Parathyroid adenoma (tissue), 2 donors: ENCODE results near the gene SERPINE3.

Experiments used
- H2AFZ ChIP-seq: fragments of 300-600 bp; sonication (generic); one replicate; pipeline ENCODE4 v1.7.0; 2017; ENCODE audit warnings: antibody characterized with exemption, mild to moderate bottlenecking
- H3K27ac ChIP-seq: fragments of 300-600 bp; sonication (generic); one replicate; pipeline ENCODE4 v1.7.0; 2017
- H3K27me3 ChIP-seq: fragments of 300-600 bp; sonication (generic); one replicate; pipeline ENCODE4 v1.7.0; 2017; ENCODE audit warnings: low read length; ENCODE audit not compliant: control insufficient read depth, insufficient read depth
- H3K36me3 ChIP-seq: fragments of 300-600 bp; sonication (generic); one replicate; pipeline ENCODE4 v1.7.0; 2017; ENCODE audit warnings: low read length; ENCODE audit not compliant: control insufficient read depth, insufficient read depth
- H3K4me1 ChIP-seq: fragments of 300-600 bp; sonication (generic); one replicate; pipeline ENCODE4 v1.7.0; 2017; ENCODE audit warnings: control low read depth
- H3K4me2 ChIP-seq: fragments of 300-600 bp; sonication (generic); one replicate; pipeline ENCODE4 v1.7.0; 2017; ENCODE audit warnings: low read length
- H3K4me3 ChIP-seq: fragments of 300-600 bp; sonication (generic); one replicate; pipeline ENCODE4 v1.7.0; 2017; ENCODE audit warnings: low read depth, low read length
- H3K79me2 ChIP-seq: fragments of 300-600 bp; sonication (generic); one replicate; pipeline ENCODE4 v1.7.0; 2017; ENCODE audit warnings: control low read depth
- H3K9ac ChIP-seq: fragments of 300-600 bp; sonication (generic); one replicate; pipeline ENCODE4 v1.7.0; 2017; ENCODE audit warnings: mild to moderate bottlenecking
- H3K9me3 ChIP-seq: fragments of 300-600 bp; sonication (generic); one replicate; pipeline ENCODE4 v1.7.0; 2017; ENCODE audit warnings: low read length; ENCODE audit not compliant: control insufficient read depth
- TF ChIP-seq, protein P1 (sequence below): fragments of 300-600 bp; sonication (generic); IDR thresholded peaks from one replicate; pipeline ENCODE4 v1.7.0; 2017; ENCODE audit warnings: antibody characterized with exemption, mild to moderate bottlenecking
- donor health status: primary hyperparathyroidism.

SERPINE3 gene

DNA sequence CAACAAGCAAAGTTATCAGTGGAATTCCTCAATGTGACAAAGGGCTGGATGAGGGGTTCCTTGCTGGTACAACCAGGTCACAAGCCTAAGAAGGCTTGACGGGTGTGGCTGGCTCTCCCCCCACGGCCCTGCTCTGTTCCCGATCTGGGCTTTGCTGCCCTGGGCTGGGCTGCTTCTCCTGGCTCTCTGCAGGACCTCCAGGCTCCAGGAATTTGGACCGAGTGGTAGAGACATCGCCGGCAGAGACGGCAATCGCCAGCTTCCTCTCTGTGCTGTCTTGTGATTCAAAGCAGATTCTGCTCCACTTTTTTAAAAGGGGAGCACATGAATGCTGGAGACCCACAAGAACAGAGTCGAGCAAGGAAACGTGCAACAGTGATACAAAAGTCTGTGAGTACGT, at the start of gene SERPINE3:
SERPINE3 (plus strand) TSS at position 338 of the 400 bp plus-strand sequence. CDS start 1,401 bp downstream, outside the sequence.
- Histone ChIP-seq H3K27ac (no peak within 1 kb of the TSS), H3K4me1 (no peaks in the 10 kb centered on the region), H3K9me3 (no peaks in the 10 kb centered on the region), H3K4me3 (no peak within 1 kb of the TSS), H3K36me3 (no peaks in the 10 kb centered on the region), H3K27me3 (no peaks in the 10 kb centered on the region), H2AFZ (no peak within 1 kb of the TSS), H3K4me2 (no peak within 1 kb of the TSS), H3K79me2 (no peaks in the 10 kb centered on the region), H3K9ac (no peak within 1 kb of the TSS)
- TF ChIP-seq, protein P1, sequence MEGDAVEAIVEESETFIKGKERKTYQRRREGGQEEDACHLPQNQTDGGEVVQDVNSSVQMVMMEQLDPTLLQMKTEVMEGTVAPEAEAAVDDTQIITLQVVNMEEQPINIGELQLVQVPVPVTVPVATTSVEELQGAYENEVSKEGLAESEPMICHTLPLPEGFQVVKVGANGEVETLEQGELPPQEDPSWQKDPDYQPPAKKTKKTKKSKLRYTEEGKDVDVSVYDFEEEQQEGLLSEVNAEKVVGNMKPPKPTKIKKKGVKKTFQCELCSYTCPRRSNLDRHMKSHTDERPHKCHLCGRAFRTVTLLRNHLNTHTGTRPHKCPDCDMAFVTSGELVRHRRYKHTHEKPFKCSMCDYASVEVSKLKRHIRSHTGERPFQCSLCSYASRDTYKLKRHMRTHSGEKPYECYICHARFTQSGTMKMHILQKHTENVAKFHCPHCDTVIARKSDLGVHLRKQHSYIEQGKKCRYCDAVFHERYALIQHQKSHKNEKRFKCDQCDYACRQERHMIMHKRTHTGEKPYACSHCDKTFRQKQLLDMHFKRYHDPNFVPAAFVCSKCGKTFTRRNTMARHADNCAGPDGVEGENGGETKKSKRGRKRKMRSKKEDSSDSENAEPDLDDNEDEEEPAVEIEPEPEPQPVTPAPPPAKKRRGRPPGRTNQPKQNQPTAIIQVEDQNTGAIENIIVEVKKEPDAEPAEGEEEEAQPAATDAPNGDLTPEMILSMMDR = no peak

DNA sequence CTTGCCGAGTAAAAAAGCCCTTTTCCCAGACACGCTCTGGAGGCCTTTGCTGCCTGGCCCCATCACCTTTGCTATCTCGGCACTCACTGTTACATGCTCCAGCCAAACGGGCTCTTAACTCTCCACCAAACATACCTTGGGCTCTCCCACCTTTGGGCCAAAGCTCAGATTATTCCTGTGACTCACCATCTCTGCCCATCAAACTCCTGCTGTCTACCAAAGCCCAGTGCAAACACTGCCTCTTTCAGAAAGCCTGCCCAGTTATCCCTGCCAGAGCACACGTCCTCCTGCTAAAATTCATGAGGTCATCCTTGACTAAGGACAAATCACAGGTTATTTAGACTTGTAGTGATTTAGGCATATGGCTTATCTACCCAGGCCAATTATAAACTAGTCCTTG, 48.1 kb upstream of the SERPINE3 start:
- TF ChIP-seq, protein P1 = no peak
- H3K27ac ChIP-seq = no peak overlapping the region

GRCh38 chr13:51292000-51292565, 47.4 kb upstream of the SERPINE3 start:
- H2AFZ ChIP-seq = no peak overlapping the region
- no peak overlapping the region for H3K4me3 ChIP-seq
- no peaks in the 10 kb centered on the region for H3K27me3 ChIP-seq
- no peaks in the 10 kb centered on the region for H3K4me1 ChIP-seq
- H3K4me2 ChIP-seq = no peak overlapping the region
- TF ChIP-seq, protein P1 = no peak
- no peaks in the 10 kb centered on the region for H3K79me2 ChIP-seq
- no peaks in the 10 kb centered on the region for H3K36me3 ChIP-seq
- no peak overlapping the region for H3K27ac ChIP-seq
- no peak overlapping the region for H3K9ac ChIP-seq
- no peaks in the 10 kb centered on the region for H3K9me3 ChIP-seq

More for the DNA sequence above, 48.1 kb upstream of the SERPINE3 start:
- H3K79me2 ChIP-seq = no peaks in the 10 kb centered on the region
- no peaks in the 10 kb centered on the region for H3K9me3 ChIP-seq
- H3K4me3 ChIP-seq = no peak overlapping the region
- H3K36me3 ChIP-seq = no peaks in the 10 kb centered on the region
- H3K4me2 ChIP-seq = no peak overlapping the region
- H2AFZ ChIP-seq = no peak overlapping the region
- H3K4me1 ChIP-seq = no peaks in the 10 kb centered on the region
- H3K9ac ChIP-seq = no peak overlapping the region
- H3K27me3 ChIP-seq = no peaks in the 10 kb centered on the region

GRCh38 chr13:51297556-51297955, 41.9 kb upstream of the SERPINE3 start:
- Histone ChIP-seq H3K27ac (no peak overlapping the region), H3K4me3 (no peak overlapping the region), H3K79me2 (no peaks in the 10 kb centered on the region), H3K4me1 (no peaks in the 10 kb centered on the region), H3K4me2 (no peak overlapping the region), H3K27me3 (no peaks in the 10 kb centered on the region), H3K36me3 (no peaks in the 10 kb centered on the region), H2AFZ (no peak overlapping the region), H3K9me3 (no peaks in the 10 kb centered on the region), H3K9ac (no peak overlapping the region)
- TF ChIP-seq, protein P1 = no peak

- no peaks in the 10 kb centered on the region for H3K9me3 ChIP-seq
- H3K4me2 ChIP-seq = no peak overlapping the region
- H3K36me3 ChIP-seq = no peaks in the 10 kb centered on the region
- H3K4me3 ChIP-seq = no peak overlapping the region
- H3K27me3 ChIP-seq = no peaks in the 10 kb centered on the region
- H3K79me2 ChIP-seq = no peaks in the 10 kb centered on the region
- H3K4me1 ChIP-seq = no peaks in the 10 kb centered on the region
- no peak overlapping the region for H3K27ac ChIP-seq
- TF ChIP-seq, protein P1 = no peak
- no peak overlapping the region for H3K9ac ChIP-seq
- H2AFZ ChIP-seq = no peak overlapping the region
Measured at GRCh38 chr13:51298812-51299211, 40.7 kb upstream of the SERPINE3 start.
